Left ventricle myocardium inferior (tissue), 1 donor: ENCODE data around the gene MED13L. TPM values are rescaled to one million over a fixed set of nuclear protein-coding genes. Genes with fewer than 3 reads are reported as not detected.

ENCODE experiments used
- DNase-seq: peaks from one replicate; pipeline ENCODE4 v3.0.0-alpha.2; 2020
- H3K27ac ChIP-seq: fragments of 200-600 bp; replicated peaks from 2 replicates; pipeline ENCODE4 v1.8.0; 2021
- H3K27me3 ChIP-seq: fragments of 200-600 bp; 2 replicates; pipeline ENCODE4 v1.8.0; 2021; ENCODE audit warnings: low read depth
- H3K36me3 ChIP-seq: fragments of 200-600 bp; 2 replicates; pipeline ENCODE4 v1.8.0; 2021
- H3K4me1 ChIP-seq: fragments of 200-600 bp; 2 replicates; pipeline ENCODE4 v1.8.0; 2021
- H3K4me3 ChIP-seq: fragments of 200-600 bp; 2 replicates; pipeline ENCODE4 v1.8.0; 2021; ENCODE audit warnings: mild to moderate bottlenecking, moderate library complexity
- H3K9me3 ChIP-seq: fragments of 200-600 bp; replicated peaks from 2 replicates; pipeline ENCODE4 v1.8.0; 2021
- CTCF ChIP-seq: fragments of 200-600 bp; IDR thresholded peaks from 2 replicates; pipeline ENCODE4 v1.8.0; 2021; ENCODE audit warnings: antibody characterized with exemption, mild to moderate bottlenecking, borderline replicate concordance
- intact Hi-C: fragments of 100-400 bp; cut with micrococcal nuclease; formaldehyde crosslinking; loops from one replicate; pipeline ENCODE4 v1.11.0; 2022
- total RNA-seq: library from RNA; stranded (reverse); fragmentation: NEBNext Ultra II Directional; extraction: Animal tissue kit (Norgen Biotek cat#: 25700); gene quantifications from one replicate; pipeline ENCODE4 v1.2.1, GENCODE V29; 2021
- donor health status: DM: no; HTN: yes; CAD: no; lungs with severe emphysema.

MED13L gene
- total RNA-seq, 1 donor from 2014 or later, result 55.0 TPM

- no peaks in the 10 kb centered on the region for H3K36me3 ChIP-seq
- H3K9me3 ChIP-seq, result no peaks in the 10 kb centered on the region
- intact Hi-C loops, result no loop called here
- DNase-seq, result no peak
- H3K4me3 ChIP-seq, result no peak overlapping the region
- no peak for TF ChIP-seq CTCF
- H3K4me1 ChIP-seq, result peaks cover 78% of the 10 kb centered on the region
- H3K27ac ChIP-seq, result no peak overlapping the region
- H3K27me3 ChIP-seq, result no peaks in the 10 kb centered on the region
Measured at GRCh38 chr12:116182359-116183063, 95.0 kb downstream of the MED13L start.

GRCh38 chr12:116180448-116180847 lies 97.0 kb downstream of the MED13L start:
- Histone ChIP-seq H3K4me3 (no peak overlapping the region), H3K4me1 (peaks cover 60% of the 10 kb centered on the region), H3K27me3 (no peaks in the 10 kb centered on the region), H3K27ac (no peak overlapping the region), H3K36me3 (no peaks in the 10 kb centered on the region), H3K9me3 (no peaks in the 10 kb centered on the region)
- no peak for DNase-seq
- no peak for TF ChIP-seq CTCF
- intact Hi-C loops, result no loop called here

GRCh38 chr12:116179384-116179783 lies 98.1 kb downstream of the MED13L start:
- no peaks in the 10 kb centered on the region for H3K36me3 ChIP-seq
- H3K27ac ChIP-seq, result no peak overlapping the region
- no peak overlapping the region for H3K4me3 ChIP-seq
- intact Hi-C loops, result no loop called here
- DNase-seq, result no peak
- TF ChIP-seq CTCF, result no peak
- no peaks in the 10 kb centered on the region for H3K9me3 ChIP-seq
- H3K4me1 ChIP-seq, result peaks cover 63% of the 10 kb centered on the region
- H3K27me3 ChIP-seq, result no peaks in the 10 kb centered on the region

GRCh38 chr12:116177017-116177416 lies 100.5 kb downstream of the MED13L start:
- peaks cover 59% of the 10 kb centered on the region for H3K4me1 ChIP-seq
- no peak overlapping the region for H3K4me3 ChIP-seq
- DNase-seq, result no peak
- no peaks in the 10 kb centered on the region for H3K27me3 ChIP-seq
- H3K27ac ChIP-seq, result no peak overlapping the region
- TF ChIP-seq CTCF, result no peak
- intact Hi-C loops, result no loop called here
- no peaks in the 10 kb centered on the region for H3K36me3 ChIP-seq
- H3K9me3 ChIP-seq, result no peaks in the 10 kb centered on the region

GRCh38 chr12:116174904-116175303 lies 102.6 kb downstream of the MED13L start:
- TF ChIP-seq CTCF, result no peak
- Histone ChIP-seq H3K9me3 (no peaks in the 10 kb centered on the region), H3K27me3 (no peaks in the 10 kb centered on the region), H3K4me3 (no peak overlapping the region), H3K27ac (no peak overlapping the region), H3K4me1 (peaks cover 60% of the 10 kb centered on the region), H3K36me3 (no peaks in the 10 kb centered on the region)
- no peak for DNase-seq
- intact Hi-C loops, result no loop called here
